ENCODE results near the gene IGFL4. TPM values are rescaled to one million over a fixed set of nuclear protein-coding genes. Genes with fewer than 3 reads are reported as not detected.

The IGFL4 gene
- total and polyA plus RNA-seq, 10 of the 15 experiments (the other 5 are each of a cell fraction or from before 2014, with no cell fraction given) = not detected

GRCh38 chr19:46089432-46089831, 48.6 kb upstream of the IGFL4 start:
- WGBS (ENCODE audit: insufficient coverage, insufficient replicate concordance, low lambda C conversion rate, missing lambda C conversion rate) = 23% methylated on average over 1 of the region's 1 CpG
- Histone ChIP-seq H3K9me3 (replicated peaks; ENCODE audit: control insufficient read depth, insufficient read depth, low read length) (peaks cover 3% of the 10 kb centered on the region; the same call in 1 of the 3 replicates), H2AFZ (ENCODE audit: control insufficient read depth, low read depth, low read length) (no peak overlapping the region), H3K27ac (ENCODE audit: control insufficient read depth, insufficient read depth) (no peak overlapping the region), H3K27me3 (replicated peaks in 1 of 2; ENCODE audit: control insufficient read depth in 2 of 2, insufficient read depth in 2 of 2, low read length in 1 of 2) (peaks cover 0 to 3% of the 10 kb centered on the region in 2 experiments; a peak in 2 of 4 replicates), H3K4me2 (ENCODE audit: control insufficient read depth, insufficient read depth) (no peak overlapping the region), H3K4me3 (no peak overlapping the region), H3K36me3 (ENCODE audit: control insufficient read depth in 2 of 2, insufficient read depth in 2 of 2, low read length in 1 of 2) (no peaks in the 10 kb centered on the region), H3K9ac (ENCODE audit: control insufficient read depth, insufficient read depth, low read length) (no peak overlapping the region), H4K20me1 (ENCODE audit: control insufficient read depth, insufficient read depth) (no peaks in the 10 kb centered on the region), H3K79me2 (ENCODE audit: control insufficient read depth, insufficient read depth, low read length) (no peaks in the 10 kb centered on the region), H3K4me1 (ENCODE audit: control insufficient read depth, insufficient read depth, low read length) (no peaks in the 10 kb centered on the region)
- TF ChIP-seq PML (IDR thresholded peaks at IDR 0.05; ENCODE audit: low read length) (no peak), ZNF24 (IDR thresholded peaks at IDR 0.05) (no peak), RCOR1 (conservative IDR thresholded peaks at IDR 0.05; ENCODE audit: low read depth, low read length) (no peak), ZNF384 (IDR thresholded peaks at IDR 0.05; ENCODE audit: borderline replicate concordance, low read depth, low read length) (no peak), SMAD1 (IDR thresholded peaks at IDR 0.05; ENCODE audit: low read depth, partially characterized antibody) (no peak), ZNF274 (IDR thresholded peaks at IDR 0.05; ENCODE audit: insufficient read depth, insufficient read length) (no peak), CREM (IDR thresholded peaks at IDR 0.05; ENCODE audit: low read depth) (no peak), ZSCAN29 (IDR thresholded peaks at IDR 0.05) (no peak)
- TF ChIP-seq, protein P1, sequence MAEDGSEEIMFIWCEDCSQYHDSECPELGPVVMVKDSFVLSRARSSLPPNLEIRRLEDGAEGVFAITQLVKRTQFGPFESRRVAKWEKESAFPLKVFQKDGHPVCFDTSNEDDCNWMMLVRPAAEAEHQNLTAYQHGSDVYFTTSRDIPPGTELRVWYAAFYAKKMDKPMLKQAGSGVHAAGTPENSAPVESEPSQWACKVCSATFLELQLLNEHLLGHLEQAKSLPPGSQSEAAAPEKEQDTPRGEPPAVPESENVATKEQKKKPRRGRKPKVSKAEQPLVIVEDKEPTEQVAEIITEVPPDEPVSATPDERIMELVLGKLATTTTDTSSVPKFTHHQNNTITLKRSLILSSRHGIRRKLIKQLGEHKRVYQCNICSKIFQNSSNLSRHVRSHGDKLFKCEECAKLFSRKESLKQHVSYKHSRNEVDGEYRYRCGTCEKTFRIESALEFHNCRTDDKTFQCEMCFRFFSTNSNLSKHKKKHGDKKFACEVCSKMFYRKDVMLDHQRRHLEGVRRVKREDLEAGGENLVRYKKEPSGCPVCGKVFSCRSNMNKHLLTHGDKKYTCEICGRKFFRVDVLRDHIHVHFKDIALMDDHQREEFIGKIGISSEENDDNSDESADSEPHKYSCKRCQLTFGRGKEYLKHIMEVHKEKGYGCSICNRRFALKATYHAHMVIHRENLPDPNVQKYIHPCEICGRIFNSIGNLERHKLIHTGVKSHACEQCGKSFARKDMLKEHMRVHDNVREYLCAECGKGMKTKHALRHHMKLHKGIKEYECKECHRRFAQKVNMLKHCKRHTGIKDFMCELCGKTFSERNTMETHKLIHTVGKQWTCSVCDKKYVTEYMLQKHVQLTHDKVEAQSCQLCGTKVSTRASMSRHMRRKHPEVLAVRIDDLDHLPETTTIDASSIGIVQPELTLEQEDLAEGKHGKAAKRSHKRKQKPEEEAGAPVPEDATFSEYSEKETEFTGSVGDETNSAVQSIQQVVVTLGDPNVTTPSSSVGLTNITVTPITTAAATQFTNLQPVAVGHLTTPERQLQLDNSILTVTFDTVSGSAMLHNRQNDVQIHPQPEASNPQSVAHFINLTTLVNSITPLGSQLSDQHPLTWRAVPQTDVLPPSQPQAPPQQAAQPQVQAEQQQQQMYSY (CRISPR knock-in tag; IDR thresholded peaks at IDR 0.05) = no peak
- ChIA-PET CTCF (interaction anchor here (0.9 to 1.3 kb wide), 3 partner anchors 96 to 102 kb away, joined by 3 to 4 read pairs (median 3); no protein-coding TSS in a partner anchor), RAD21 (ENCODE audit: unreplicated experiment) (interaction anchor here (1.4 kb wide), 1 partner anchor 8 kb away, joined by 3 read pairs; no protein-coding TSS in a partner anchor), POLR2A (no interaction called here), SMC1A (ENCODE audit: uncharacterized antibody, unreplicated experiment) (interaction anchor here (1.4 to 1.5 kb wide), 2 partner anchors 9 to 26 kb away, joined by 4 read pairs; no protein-coding TSS in a partner anchor)
- ATAC-seq (no peak), DNase-seq (ENCODE audit: low read depth, low spot score) (no peak), FAIRE-seq (no peak)
- in situ Hi-C loops (cut with MboI) (no loop called here), intact Hi-C loops (cut with micrococcal nuclease; ENCODE audit: unreplicated experiment) (no loop called here)
- no TSS peak for BruUV-seq (replicated peaks)

Data from GM12878 (cell line).